ENCODE results near the gene RAPGEF2.

Gene RAPGEF2

GRCh38 chr4:159238631-159239030 lies 135.8 kb downstream of the RAPGEF2 start:
- peak; percentile 8 for DNase-seq (ENCODE audit: low read depth)
- TF ChIP-seq, protein P1, sequence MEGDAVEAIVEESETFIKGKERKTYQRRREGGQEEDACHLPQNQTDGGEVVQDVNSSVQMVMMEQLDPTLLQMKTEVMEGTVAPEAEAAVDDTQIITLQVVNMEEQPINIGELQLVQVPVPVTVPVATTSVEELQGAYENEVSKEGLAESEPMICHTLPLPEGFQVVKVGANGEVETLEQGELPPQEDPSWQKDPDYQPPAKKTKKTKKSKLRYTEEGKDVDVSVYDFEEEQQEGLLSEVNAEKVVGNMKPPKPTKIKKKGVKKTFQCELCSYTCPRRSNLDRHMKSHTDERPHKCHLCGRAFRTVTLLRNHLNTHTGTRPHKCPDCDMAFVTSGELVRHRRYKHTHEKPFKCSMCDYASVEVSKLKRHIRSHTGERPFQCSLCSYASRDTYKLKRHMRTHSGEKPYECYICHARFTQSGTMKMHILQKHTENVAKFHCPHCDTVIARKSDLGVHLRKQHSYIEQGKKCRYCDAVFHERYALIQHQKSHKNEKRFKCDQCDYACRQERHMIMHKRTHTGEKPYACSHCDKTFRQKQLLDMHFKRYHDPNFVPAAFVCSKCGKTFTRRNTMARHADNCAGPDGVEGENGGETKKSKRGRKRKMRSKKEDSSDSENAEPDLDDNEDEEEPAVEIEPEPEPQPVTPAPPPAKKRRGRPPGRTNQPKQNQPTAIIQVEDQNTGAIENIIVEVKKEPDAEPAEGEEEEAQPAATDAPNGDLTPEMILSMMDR (conservative IDR thresholded peaks at IDR 0.05; ENCODE audit: low read depth, low read length), result no peak
- no peak overlapping the region for H3K4me3 ChIP-seq (ENCODE audit: low read length)

- TF ChIP-seq, protein P1 (conservative IDR thresholded peaks at IDR 0.05; ENCODE audit: low read depth, low read length), result no peak
- DNase-seq (ENCODE audit: low read depth), result no peak
- H3K4me3 ChIP-seq (ENCODE audit: low read length), result no peak overlapping the region
Measured at GRCh38 chr4:159239629-159240028, 136.8 kb downstream of the RAPGEF2 start.

DNA sequence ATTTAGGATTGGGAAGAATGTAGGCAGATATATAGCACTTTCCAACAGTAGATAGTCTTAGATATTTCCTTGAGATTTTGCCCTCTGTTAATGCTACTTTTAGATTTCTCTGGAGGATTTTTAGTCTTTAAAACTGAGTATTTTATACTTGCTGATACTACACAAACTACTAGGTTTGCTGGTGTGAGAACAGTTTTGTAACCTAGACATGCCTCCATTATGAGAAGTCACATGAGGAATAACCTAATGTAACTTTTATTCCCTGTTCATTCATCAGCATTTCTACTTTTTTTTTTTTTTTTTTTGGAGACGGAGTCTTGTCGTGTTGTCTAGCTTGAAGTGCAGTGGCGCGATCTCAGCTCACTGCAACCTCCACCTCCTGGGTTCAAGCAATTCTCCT lies 137.2 kb downstream of the RAPGEF2 start:
- no peak for DNase-seq (ENCODE audit: low read depth)
- TF ChIP-seq, protein P1 (conservative IDR thresholded peaks at IDR 0.05; ENCODE audit: low read depth, low read length), result no peak
- no peak overlapping the region for H3K4me3 ChIP-seq (ENCODE audit: low read length)

DNA sequence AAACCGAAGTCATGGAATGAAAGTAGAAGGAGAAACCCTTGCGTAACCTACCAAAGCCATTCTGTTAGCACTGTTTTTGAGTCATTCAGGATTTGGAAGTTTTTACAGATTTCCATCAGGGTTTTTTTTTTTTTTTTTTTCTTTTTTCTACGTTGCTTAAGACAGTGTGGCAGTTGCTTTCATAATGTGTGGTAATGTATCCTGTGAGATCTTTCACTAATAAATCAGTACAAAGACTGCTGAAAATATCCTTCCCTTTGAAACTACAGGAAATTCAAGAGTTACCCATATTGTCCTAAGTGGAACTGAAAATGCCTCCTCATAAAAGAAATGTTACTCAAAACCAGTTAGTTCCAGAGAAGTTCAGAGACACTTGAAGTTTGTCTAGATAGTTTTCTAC lies 137.8 kb downstream of the RAPGEF2 start:
- TF ChIP-seq, protein P1 (conservative IDR thresholded peaks at IDR 0.05; ENCODE audit: low read depth, low read length), result no peak
- H3K4me3 ChIP-seq (ENCODE audit: low read length), result no peak overlapping the region
- no peak for DNase-seq (ENCODE audit: low read depth)

DNA sequence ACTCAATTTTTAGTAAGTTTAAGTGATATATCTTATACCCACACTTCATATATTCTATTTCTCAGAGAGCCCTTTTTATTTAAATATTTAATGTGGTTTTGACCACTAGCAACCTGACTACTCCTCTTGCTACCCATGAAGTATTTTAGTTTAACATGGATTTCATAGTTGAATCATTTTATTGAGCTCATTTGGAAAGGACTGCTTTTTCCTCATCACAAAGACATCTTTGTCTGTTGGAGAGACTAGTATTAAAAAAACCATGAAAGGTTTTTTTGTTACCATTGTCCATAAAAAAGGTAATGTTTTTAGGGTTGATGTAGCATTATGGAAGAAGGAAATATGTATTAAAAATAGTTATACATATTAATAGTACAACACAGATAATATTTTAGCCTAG lies 139.5 kb downstream of the RAPGEF2 start:
- DNase-seq (ENCODE audit: low read depth), result no peak
- TF ChIP-seq, protein P1 (conservative IDR thresholded peaks at IDR 0.05; ENCODE audit: low read depth, low read length), result no peak
- H3K4me3 ChIP-seq (ENCODE audit: low read length), result no peak overlapping the region

GRCh38 chr4:159248384-159249178 lies 145.7 kb downstream of the RAPGEF2 start:
- no peak for DNase-seq (ENCODE audit: low read depth)
- no peak overlapping the region for H3K4me3 ChIP-seq (ENCODE audit: low read length)

More at GRCh38 chr4:159248384-159249178, 145.7 kb downstream of the RAPGEF2 start:
- TF ChIP-seq, protein P1 (conservative IDR thresholded peaks at IDR 0.05; ENCODE audit: low read depth, low read length), result no peak

Data from retinal pigment epithelial cell (primary cell).